HG03108 (cell line): ENCODE results near the gene EIF2S3.

Experiments
- ATAC-seq: cut with Tn5 transposase; IDR thresholded peaks from one replicate; pipeline ENCODE4 v1.9.1; 2021; ENCODE audit warnings: moderate library complexity; ENCODE audit not compliant: unreplicated experiment

EIF2S3 gene

GRCh38 chrX:24125028-24125612 lies 70.4 kb downstream of the EIF2S3 start:
- ATAC-seq = no peak
